Activated CD8-positive, alpha-beta memory T cell treated with anti-CD3 and anti-CD28 coated beads, Interleukin-2, amount 50 U/mL, for 48 hours (primary cell): ENCODE data around the gene TBC1D5.

Experiments
- DNase-seq: peaks from one replicate; pipeline ENCODE4 v3.0.0-alpha.2; 2020

TBC1D5 gene

GRCh38 chr3:17459470-17459993 lies 282.9 kb downstream of the TBC1D5 start:
- DNase-seq, result no peak

GRCh38 chr3:17456650-17457049 lies 285.8 kb downstream of the TBC1D5 start:
- DNase-seq, result no peak

GRCh38 chr3:17456046-17456445 lies 286.4 kb downstream of the TBC1D5 start:
- no peak for DNase-seq

GRCh38 chr3:17444865-17445264 lies 297.6 kb downstream of the TBC1D5 start:
- DNase-seq, result no peak

DNA sequence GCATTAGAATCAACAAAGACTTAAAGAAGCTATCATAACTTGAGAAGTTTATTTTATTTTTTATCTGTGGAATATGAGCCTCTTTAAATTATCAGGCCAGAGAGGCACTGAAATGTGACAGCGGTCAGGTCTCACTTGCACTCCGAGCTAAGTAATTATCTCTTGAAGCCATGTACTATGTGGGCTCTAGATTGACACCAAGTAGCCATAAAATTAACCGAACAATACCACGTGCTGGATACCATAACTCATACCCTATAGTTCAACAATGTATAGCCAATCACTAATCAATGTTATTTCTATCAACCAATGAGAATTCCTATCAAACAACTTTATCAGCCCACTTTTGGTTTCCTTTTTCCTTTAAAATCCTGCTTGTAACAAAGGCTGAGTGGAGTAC lies 299.3 kb downstream of the TBC1D5 start:
- DNase-seq, result no peak

DNA sequence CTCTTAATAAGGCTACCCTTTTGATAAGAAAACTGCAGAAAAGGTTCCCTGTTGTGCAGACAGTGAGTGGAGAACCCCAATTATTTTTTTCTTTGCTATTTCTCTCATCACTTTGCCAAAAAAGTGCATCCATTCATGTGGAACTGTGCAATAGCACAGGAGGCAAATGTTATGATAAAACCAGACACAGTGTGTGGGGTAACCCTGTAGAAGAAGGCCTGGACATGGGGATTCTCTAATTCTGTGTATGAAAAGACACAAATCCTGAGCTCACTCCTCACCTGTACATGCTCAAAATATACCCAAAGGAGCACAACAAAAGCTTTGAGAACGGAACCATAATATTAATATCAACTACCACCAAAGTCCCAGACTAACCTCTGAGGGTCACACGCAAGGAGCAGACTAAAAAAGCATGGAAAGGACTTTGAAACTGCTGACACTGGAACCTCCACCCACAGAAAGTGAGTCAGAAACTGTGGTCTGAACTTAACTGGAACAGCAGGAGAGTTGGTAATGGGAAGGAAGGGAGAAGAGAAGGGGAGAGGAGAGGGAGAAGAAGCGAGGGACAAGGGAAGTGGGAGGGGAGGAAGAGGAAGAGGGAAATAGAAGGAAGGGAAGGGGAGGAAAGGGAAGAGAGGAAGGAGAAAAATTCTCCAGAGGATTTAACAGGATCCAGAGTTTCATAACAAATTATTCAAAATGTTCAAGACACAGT lies 299.9 kb downstream of the TBC1D5 start:
- no peak for DNase-seq

DNA sequence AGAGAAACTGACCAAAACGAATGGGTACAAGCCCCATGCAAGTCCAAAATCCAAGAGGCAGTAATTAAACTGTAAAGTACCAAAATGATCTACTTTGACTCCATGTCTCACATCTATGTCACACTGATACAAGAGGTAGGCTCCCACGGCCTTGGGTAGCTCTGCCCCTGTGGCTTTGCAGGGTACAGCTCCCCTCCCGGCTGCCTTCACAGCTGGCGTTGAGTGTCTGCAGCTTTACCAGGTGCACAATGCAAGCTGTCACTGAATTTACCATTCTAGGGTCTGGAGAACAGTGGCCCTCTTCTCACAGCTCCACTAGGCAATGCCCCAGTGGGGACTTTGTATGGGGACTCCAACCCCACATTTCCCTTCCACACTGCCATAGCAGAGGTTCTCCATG lies 308.6 kb downstream of the TBC1D5 start:
- no peak for DNase-seq

DNA sequence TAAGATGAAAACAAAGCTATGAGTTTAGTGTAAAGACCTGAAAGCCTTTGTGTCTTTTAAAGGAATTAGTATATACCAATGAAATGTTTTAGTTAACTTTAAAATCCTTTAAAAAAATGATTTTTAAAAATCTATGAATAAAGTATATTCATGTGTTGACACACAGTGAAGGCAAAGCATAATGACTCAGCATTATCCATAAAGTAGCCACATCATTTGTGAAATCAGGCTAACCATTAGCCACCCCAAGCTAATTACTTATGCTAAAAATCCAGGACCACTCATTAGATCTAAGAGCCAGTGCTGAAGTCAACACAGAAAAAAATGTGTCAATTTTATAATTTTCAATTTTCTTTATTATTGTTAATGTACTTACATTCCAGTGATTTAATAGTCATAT lies 310.2 kb downstream of the TBC1D5 start:
- no peak for DNase-seq

DNA sequence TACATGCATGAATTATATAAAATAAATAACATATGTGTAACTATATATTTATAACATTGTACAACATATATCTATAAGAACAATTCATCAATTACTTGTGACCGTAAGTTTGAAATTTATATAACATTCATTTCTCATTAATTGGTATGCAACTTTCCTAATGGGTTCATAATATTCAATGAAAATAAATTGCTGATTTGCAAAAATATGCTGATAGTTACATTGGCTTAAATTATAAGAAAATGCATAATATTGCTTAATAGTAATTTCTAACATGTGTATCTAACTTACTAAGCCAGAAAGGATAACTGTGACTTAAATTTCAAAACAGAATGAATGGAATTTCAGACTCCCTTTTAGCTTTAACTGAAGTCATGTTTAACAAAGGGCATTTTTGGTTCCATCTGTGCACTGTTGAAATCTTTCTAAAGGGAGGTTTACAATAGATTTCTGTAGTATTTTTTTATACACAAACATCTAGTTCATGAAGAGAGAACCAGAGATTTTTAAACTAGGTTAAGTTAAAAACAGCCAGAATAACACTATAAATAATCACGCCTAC lies 310.9 kb downstream of the TBC1D5 start:
- DNase-seq, result no peak

DNA sequence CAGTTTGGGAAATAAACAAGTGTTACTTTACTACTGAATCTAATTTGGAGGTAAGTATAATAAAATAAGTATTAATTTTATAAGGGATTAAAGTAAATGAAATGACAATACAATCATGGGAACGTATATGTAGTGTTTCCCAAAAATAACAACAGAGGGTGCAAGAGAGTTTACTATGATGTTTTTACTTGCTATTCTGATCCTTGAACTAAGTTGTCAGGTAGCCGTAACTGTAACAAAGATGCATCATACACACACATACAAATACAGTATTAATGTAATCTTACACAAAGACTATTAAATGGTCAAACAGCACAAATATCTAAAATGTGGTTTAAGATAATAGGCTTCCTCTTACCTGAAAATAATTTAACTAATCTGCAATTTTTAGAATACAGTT lies 311.4 kb downstream of the TBC1D5 start:
- DNase-seq, result no peak

DNA sequence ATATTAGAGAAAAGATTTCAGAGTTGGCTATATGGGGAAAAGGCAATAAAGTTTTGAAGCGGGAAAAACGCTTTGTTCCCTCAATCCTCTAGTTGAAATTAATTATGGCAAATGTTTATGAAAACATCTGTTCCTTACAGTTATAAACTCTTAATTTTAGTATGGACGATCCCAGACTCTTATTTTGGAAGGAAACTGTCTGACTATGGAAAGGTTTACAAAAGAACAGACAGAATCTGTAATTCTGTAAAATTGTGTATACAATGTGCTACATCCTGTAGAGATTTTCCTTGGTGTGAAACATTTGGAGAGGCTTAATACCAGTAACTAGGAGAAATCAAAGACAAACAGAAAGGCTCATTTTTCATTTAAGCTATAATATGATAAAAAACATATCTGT lies 311.8 kb downstream of the TBC1D5 start:
- no peak for DNase-seq

- no peak for DNase-seq
Measured at GRCh38 chr3:17423786-17424536, 318.5 kb downstream of the TBC1D5 start.

DNA sequence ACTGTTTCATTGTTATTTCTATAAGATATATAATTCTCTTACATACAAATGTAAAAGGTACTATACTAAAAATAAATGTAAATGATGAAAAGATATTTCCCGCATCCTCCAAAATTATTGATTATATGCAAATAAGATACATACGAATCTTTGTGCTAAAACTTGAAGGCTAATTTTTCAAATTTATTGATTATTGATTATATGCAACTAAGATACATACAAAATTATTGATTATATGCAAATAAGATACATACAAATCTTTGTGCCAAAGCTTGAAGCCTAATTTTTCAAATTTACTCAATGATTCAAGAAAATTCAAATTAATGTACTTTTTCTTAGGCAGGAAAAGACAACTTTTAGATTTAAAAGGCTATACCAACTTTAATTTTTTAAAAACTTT lies 319.8 kb downstream of the TBC1D5 start:
- DNase-seq, result no peak

DNA sequence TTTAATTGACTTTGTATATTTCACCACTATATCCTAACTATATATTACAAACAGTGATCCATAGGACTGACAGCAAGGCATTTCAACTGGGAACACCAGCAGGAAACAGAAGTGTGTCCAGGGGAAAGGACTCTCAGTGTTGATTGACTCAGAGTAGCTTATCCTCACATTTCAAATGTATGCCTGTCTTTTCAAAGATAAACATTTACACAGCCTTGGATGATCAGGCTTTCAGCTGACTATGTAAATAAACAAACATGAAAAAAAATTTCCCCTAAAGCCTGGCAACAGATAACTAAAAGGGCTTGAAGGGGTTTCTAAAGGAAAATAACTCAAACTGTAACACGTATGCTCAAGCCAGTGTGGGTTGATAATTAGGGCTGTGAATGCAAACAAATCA lies 321.8 kb downstream of the TBC1D5 start:
- no peak for DNase-seq

DNA sequence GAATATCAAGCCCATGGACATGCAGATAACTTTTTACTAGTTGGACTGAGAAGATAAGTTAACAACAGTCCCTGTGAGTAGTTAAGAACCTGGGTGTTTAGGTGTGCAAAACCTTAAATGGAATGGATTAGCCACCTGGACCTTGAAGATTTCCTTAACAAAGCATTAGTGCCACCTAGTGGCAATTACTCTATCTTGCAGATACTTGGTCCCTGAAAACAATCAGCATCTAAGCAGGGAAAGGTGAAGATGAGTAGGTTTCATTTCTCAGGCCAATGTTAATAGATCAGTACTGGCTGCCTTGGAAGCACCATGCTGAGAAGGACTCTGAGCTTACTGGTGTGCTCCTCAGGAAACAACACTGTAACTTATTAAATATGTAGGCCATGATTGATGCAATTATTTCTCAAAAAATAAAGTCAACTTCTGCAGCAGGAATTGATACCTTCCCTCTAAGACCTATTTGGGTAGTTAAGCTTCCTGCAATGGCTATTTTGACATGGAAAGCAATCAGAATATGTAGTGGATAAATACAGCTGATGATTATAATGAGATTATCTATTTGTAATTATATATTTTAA lies 329.4 kb downstream of the TBC1D5 start:
- DNase-seq, result no peak

DNA sequence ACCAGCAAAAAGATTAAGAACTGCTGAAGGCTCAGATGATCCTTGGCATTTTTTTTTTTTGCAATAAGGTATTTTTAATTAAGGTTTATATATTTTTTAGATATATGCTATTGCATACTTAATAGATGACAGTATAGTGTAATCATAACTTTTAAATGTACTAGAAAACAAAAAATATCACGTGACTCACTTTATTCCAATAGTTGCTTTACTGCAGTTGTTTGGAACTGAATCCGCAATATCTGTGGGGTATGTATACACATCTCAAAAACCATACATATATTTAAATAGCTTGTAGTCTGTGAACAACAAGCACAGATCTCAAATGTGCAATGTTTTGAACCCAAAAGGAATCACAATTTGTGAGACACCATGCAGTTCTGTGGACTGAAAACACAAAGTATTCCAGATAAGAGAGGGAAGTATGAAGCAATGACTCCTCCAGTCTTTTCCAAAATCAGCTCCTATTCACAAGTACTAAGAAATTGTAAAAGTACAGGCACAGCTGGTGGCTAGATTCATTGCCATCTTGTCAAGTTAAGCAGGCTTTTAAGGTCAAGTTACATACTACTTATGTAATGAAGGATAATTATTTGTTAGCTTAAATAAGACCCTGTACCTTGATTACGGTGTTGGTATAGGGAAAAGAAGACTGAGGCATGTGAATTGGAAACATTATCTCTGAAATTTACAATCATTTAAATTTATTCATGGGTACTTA lies 331.1 kb downstream of the TBC1D5 start:
- no peak for DNase-seq

GRCh38 chr3:17407576-17407975 lies 334.9 kb downstream of the TBC1D5 start:
- DNase-seq, result no peak

GRCh38 chr3:17404548-17404947 lies 337.9 kb downstream of the TBC1D5 start:
- DNase-seq, result no peak

GRCh38 chr3:17402442-17402841 lies 340.0 kb downstream of the TBC1D5 start:
- no peak for DNase-seq

DNA sequence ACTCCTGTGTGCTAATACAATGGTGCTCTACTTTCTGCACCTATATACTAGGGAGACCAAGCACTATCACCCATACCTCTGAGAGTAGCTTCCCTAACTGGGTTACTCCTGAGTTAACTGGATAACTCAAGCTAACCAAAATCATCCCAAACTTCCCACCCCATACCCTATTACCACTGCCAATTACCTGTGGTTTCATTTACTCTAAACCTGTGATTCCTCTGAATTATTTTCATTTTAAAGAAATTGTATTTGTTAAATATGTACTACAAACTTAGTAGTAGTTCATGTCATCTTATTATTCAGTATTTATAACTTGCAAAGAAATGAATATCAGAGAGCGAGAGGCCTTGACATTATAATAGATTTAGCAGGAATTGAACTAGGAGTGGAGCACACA lies 340.5 kb downstream of the TBC1D5 start:
- no peak for DNase-seq

- DNase-seq, result no peak
Measured at GRCh38 chr3:17399586-17399985, 342.8 kb downstream of the TBC1D5 start.

- no peak for DNase-seq
Measured at GRCh38 chr3:17398959-17399551, 343.4 kb downstream of the TBC1D5 start.

GRCh38 chr3:17396036-17396435 lies 346.4 kb downstream of the TBC1D5 start:
- DNase-seq, result no peak
